ENCODE measurements around the gene HSD17B2.

HSD17B2 gene

DNA sequence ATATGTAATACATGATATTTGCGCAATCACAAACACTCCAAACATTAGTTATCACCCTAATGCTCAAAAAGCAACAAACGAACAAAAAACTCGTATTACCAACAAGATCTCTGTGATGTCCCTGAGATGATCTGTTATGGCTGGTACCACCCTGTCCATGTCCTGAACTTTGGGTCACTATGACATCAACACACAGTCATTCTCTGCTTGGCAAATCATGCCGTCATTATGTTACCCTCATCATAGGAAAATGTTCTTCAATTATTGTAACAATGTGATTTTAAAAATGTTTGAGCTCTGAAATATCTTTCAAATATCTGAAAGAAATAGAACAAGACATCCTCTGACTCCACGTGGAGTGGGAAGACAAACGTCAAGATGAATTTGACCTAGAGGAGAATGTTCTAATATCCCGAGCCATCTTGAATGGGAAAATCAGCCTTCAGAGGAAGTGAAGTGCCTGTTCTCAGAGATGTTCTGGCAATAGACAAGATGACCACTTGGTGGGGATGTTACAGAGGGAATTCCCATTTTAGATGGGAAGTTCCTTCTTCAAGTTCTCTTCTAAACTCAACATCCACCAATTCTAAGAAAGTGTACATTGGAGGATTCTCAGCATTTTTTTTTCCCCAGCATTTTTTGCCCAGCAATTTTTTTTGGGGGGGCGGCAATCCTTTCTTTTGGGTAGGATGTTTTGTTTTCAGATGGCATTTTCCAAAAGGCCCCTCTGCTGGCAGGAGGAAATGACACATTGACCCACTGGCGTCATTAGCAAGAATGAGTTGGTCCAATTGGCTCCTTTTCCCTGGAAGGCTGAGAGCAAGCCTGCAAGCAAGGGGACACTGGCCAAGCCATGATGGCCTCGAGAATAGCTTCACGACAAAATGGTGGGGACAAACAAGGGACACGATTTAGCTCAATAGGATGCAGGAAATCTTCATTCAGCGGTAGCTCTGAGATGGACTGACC is 3.7 kb upstream of the HSD17B2 start (continued):
- TF ChIP-seq ZFP3 (CRISPR knock-in tag; IDR thresholded peaks at IDR 0.05) (no peak), ZFP30 (CRISPR knock-in tag; IDR thresholded peaks at IDR 0.05) (no peak), ZNF8 (CRISPR knock-in tag; IDR thresholded peaks at IDR 0.05) (no peak), ESRRG (CRISPR knock-in tag; IDR thresholded peaks at IDR 0.05) (no peak), GLIS3 (CRISPR knock-in tag; IDR thresholded peaks at IDR 0.05) (no peak), ZNF565 (CRISPR knock-in tag; conservative IDR thresholded peaks at IDR 0.05; ENCODE audit: low read depth) (no peak), TCF4 (CRISPR knock-in tag; IDR thresholded peaks at IDR 0.05; ENCODE audit: borderline replicate concordance) (no peak), ISL1 (CRISPR knock-in tag; IDR thresholded peaks at IDR 0.05) (no peak), ZC3H10 (CRISPR knock-in tag; IDR thresholded peaks at IDR 0.05) (no peak), RARB (CRISPR knock-in tag; IDR thresholded peaks at IDR 0.05) (no peak), ARNTL (CRISPR knock-in tag; IDR thresholded peaks at IDR 0.05; ENCODE audit: borderline replicate concordance, low read depth) (no peak)
- TF ChIP-seq, protein P1, sequence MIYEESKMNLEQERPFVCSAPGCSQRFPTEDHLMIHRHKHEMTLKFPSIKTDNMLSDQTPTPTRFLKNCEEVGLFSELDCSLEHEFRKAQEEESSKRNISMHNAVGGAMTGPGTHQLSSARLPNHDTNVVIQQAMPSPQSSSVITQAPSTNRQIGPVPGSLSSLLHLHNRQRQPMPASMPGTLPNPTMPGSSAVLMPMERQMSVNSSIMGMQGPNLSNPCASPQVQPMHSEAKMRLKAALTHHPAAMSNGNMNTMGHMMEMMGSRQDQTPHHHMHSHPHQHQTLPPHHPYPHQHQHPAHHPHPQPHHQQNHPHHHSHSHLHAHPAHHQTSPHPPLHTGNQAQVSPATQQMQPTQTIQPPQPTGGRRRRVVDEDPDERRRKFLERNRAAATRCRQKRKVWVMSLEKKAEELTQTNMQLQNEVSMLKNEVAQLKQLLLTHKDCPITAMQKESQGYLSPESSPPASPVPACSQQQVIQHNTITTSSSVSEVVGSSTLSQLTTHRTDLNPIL (CRISPR knock-in tag; IDR thresholded peaks at IDR 0.05; ENCODE audit: low read depth) = no peak
- TF ChIP-seq, protein P2, sequence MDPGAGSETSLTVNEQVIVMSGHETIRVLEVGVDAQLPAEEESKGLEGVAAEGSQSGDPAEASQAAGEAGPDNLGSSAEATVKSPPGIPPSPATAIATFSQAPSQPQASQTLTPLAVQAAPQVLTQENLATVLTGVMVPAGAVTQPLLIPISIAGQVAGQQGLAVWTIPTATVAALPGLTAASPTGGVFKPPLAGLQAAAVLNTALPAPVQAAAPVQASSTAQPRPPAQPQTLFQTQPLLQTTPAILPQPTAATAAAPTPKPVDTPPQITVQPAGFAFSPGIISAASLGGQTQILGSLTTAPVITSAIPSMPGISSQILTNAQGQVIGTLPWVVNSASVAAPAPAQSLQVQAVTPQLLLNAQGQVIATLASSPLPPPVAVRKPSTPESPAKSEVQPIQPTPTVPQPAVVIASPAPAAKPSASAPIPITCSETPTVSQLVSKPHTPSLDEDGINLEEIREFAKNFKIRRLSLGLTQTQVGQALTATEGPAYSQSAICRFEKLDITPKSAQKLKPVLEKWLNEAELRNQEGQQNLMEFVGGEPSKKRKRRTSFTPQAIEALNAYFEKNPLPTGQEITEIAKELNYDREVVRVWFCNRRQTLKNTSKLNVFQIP (CRISPR knock-in tag; IDR thresholded peaks at IDR 0.05; ENCODE audit: borderline replicate concordance, low read depth) = no peak

DNA sequence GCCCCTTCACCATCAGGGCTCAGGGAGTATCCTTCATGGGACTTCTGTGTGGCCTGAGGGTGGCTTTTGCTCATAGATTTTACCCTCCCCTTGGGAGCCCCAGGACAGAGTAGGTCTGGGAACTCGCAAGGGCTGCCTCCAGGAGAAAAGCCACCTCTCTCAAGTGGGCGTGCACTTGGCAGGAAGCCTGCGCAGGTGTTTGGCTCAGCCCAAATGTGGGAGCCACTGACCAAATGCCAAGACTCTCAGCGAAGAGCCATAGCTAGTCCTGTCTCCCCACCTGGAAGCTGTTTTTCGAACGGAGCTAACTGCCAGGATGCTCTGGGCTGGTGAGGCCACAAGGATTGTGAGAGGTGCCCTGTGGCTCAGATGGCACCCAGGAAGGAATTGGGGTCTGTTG is 2.0 kb upstream of the HSD17B2 start:
- TF ChIP-seq ZFP30 (CRISPR knock-in tag; IDR thresholded peaks at IDR 0.05) (no peak), ZFP3 (CRISPR knock-in tag; IDR thresholded peaks at IDR 0.05) (no peak), OSR1 (CRISPR knock-in tag; IDR thresholded peaks at IDR 0.05) (no peak)
- no peak for ATAC-seq

DNA sequence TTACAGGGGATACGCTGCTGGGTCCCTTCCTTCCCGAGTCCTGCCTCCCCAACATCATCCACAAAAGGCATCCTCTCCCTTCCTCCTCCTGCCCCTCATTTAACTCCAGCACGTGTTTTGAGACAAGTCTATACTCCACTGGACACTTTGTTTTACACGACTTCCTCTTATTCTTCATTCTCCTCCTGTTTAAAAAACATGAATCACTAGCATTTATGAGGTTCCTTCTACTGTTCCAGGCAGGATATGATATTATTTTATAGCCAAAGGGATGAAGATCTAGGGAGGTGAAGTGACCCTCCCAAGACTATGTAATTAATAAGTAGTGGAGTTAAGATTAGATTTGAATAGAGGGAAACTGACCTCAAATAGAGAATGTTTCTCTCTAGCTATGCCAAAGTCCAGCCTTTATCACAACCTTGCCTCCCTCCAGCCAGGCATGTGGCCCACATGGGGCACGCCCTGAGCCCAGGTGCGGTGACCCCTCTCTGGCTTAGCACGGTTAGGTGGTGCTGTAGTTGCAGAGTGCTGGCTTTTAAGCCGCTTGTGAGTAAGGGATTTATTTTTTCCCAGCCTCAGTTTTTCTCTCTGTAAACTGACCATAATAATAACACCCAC is 1.3 kb upstream of the HSD17B2 start:
- TF ChIP-seq ESRRG (CRISPR knock-in tag; IDR thresholded peaks at IDR 0.05) (no peak), ZFP30 (CRISPR knock-in tag; IDR thresholded peaks at IDR 0.05) (no peak), OSR1 (CRISPR knock-in tag; IDR thresholded peaks at IDR 0.05) (no peak), ZFP3 (CRISPR knock-in tag; IDR thresholded peaks at IDR 0.05) (no peak), ISL1 (CRISPR knock-in tag; IDR thresholded peaks at IDR 0.05) (no peak), TOX (CRISPR knock-in tag; IDR thresholded peaks at IDR 0.05; ENCODE audit: borderline replicate concordance) (no peak), ZC3H10 (CRISPR knock-in tag; IDR thresholded peaks at IDR 0.05) (no peak), ZNF70 (CRISPR knock-in tag; IDR thresholded peaks at IDR 0.05) (no peak), RARB (CRISPR knock-in tag; IDR thresholded peaks at IDR 0.05) (no peak), GLIS3 (CRISPR knock-in tag; IDR thresholded peaks at IDR 0.05) (no peak), BACH2 (CRISPR knock-in tag; IDR thresholded peaks at IDR 0.05; ENCODE audit: borderline replicate concordance) (no peak)
- TF ChIP-seq, protein P3, sequence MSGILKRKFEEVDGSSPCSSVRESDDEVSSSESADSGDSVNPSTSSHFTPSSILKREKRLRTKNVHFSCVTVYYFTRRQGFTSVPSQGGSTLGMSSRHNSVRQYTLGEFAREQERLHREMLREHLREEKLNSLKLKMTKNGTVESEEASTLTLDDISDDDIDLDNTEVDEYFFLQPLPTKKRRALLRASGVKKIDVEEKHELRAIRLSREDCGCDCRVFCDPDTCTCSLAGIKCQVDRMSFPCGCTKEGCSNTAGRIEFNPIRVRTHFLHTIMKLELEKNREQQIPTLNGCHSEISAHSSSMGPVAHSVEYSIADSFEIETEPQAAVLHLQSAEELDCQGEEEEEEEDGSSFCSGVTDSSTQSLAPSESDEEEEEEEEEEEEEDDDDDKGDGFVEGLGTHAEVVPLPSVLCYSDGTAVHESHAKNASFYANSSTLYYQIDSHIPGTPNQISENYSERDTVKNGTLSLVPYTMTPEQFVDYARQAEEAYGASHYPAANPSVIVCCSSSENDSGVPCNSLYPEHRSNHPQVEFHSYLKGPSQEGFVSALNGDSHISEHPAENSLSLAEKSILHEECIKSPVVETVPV (CRISPR knock-in tag; IDR thresholded peaks at IDR 0.05) = no peak
- TF ChIP-seq, protein P4, sequence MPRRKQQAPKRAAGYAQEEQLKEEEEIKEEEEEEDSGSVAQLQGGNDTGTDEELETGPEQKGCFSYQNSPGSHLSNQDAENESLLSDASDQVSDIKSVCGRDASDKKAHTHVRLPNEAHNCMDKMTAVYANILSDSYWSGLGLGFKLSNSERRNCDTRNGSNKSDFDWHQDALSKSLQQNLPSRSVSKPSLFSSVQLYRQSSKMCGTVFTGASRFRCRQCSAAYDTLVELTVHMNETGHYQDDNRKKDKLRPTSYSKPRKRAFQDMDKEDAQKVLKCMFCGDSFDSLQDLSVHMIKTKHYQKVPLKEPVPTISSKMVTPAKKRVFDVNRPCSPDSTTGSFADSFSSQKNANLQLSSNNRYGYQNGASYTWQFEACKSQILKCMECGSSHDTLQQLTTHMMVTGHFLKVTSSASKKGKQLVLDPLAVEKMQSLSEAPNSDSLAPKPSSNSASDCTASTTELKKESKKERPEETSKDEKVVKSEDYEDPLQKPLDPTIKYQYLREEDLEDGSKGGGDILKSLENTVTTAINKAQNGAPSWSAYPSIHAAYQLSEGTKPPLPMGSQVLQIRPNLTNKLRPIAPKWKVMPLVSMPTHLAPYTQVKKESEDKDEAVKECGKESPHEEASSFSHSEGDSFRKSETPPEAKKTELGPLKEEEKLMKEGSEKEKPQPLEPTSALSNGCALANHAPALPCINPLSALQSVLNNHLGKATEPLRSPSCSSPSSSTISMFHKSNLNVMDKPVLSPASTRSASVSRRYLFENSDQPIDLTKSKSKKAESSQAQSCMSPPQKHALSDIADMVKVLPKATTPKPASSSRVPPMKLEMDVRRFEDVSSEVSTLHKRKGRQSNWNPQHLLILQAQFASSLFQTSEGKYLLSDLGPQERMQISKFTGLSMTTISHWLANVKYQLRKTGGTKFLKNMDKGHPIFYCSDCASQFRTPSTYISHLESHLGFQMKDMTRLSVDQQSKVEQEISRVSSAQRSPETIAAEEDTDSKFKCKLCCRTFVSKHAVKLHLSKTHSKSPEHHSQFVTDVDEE (CRISPR knock-in tag; IDR thresholded peaks at IDR 0.05) = no peak
- TF ChIP-seq, protein P1 (CRISPR knock-in tag; IDR thresholded peaks at IDR 0.05; ENCODE audit: low read depth) = no peak
- TF ChIP-seq, protein P5, sequence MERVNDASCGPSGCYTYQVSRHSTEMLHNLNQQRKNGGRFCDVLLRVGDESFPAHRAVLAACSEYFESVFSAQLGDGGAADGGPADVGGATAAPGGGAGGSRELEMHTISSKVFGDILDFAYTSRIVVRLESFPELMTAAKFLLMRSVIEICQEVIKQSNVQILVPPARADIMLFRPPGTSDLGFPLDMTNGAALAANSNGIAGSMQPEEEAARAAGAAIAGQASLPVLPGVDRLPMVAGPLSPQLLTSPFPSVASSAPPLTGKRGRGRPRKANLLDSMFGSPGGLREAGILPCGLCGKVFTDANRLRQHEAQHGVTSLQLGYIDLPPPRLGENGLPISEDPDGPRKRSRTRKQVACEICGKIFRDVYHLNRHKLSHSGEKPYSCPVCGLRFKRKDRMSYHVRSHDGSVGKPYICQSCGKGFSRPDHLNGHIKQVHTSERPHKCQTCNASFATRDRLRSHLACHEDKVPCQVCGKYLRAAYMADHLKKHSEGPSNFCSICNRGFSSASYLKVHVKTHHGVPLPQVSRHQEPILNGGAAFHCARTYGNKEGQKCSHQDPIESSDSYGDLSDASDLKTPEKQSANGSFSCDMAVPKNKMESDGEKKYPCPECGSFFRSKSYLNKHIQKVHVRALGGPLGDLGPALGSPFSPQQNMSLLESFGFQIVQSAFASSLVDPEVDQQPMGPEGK (CRISPR knock-in tag; IDR thresholded peaks at IDR 0.05; ENCODE audit: borderline replicate concordance) = no peak
- no peak for ATAC-seq
